ENCODE measurements around the gene PIGR. TPM values are rescaled to one million over a fixed set of nuclear protein-coding genes. Genes with fewer than 3 reads are reported as not detected.

The PIGR gene
- total and polyA plus RNA-seq, 9 donors: 0.04 to 5.3 (median 0.73) TPM; not detected in 1

- H3K27me3 ChIP-seq: no peaks in the 10 kb centered on the region
- no peak overlapping the region for H3K27ac ChIP-seq
- no peaks in the 10 kb centered on the region for H3K9me3 ChIP-seq
- 83 to 84% (median 83%) methylated on average over 7 of the region's 7 CpGs for WGBS, 3 donors
- H3K36me3 ChIP-seq: no peaks in the 10 kb centered on the region
- no peak for TF ChIP-seq EP300 (IDR thresholded peaks at IDR 0.05)
- no peak for TF ChIP-seq CTCF (IDR thresholded peaks at IDR 0.05)
- no peak for TF ChIP-seq POLR2A (IDR thresholded peaks at IDR 0.05)
- no peaks in the 10 kb centered on the region for H3K4me1 ChIP-seq (ENCODE audit: insufficient read depth)
- DNase-seq: no peak
- H3K4me3 ChIP-seq: no peak overlapping the region
- intact Hi-C loops (cut with DNase I): no loop called here
These were observed 32.0 kb upstream of the PIGR start for GRCh38 chr1:206978259-206978658.

- no peak for TF ChIP-seq EP300 (IDR thresholded peaks at IDR 0.05)
- TF ChIP-seq POLR2A (IDR thresholded peaks at IDR 0.05): no peak
- no peak for TF ChIP-seq CTCF (IDR thresholded peaks at IDR 0.05)
- Histone ChIP-seq H3K4me1 (ENCODE audit: insufficient read depth) (no peaks in the 10 kb centered on the region), H3K36me3 (no peaks in the 10 kb centered on the region), H3K9me3 (no peaks in the 10 kb centered on the region), H3K27ac (no peak overlapping the region), H3K4me3 (no peak overlapping the region), H3K27me3 (no peaks in the 10 kb centered on the region)
- intact Hi-C loops (cut with DNase I): no loop called here
- no peak for DNase-seq
- 68 to 78% (median 71%) methylated on average over 1 of the region's 1 CpG for WGBS, 3 donors
These were observed 29.0 kb upstream of the PIGR start for GRCh38 chr1:206975306-206975705.

GRCh38 chr1:206974140-206974539 lies 27.9 kb upstream of the PIGR start:
- TF ChIP-seq CTCF (IDR thresholded peaks at IDR 0.05) (no peak), POLR2A (IDR thresholded peaks at IDR 0.05) (no peak), EP300 (IDR thresholded peaks at IDR 0.05) (no peak)
- no peak for DNase-seq
- Histone ChIP-seq H3K36me3 (no peaks in the 10 kb centered on the region), H3K4me3 (no peak overlapping the region), H3K27ac (no peak overlapping the region), H3K9me3 (no peaks in the 10 kb centered on the region), H3K4me1 (ENCODE audit: insufficient read depth) (no peaks in the 10 kb centered on the region), H3K27me3 (no peaks in the 10 kb centered on the region)
- WGBS, 3 donors: 83 to 89% (median 85%) methylated on average over 3 of the region's 3 CpGs
- intact Hi-C loops (cut with DNase I): no loop called here

GRCh38 chr1:206972728-206973127 lies 26.5 kb upstream of the PIGR start:
- TF ChIP-seq EP300 (IDR thresholded peaks at IDR 0.05): no peak
- TF ChIP-seq CTCF (IDR thresholded peaks at IDR 0.05): no peak
- no peak for TF ChIP-seq POLR2A (IDR thresholded peaks at IDR 0.05)
- Histone ChIP-seq H3K27ac (no peak overlapping the region), H3K9me3 (no peaks in the 10 kb centered on the region), H3K36me3 (no peaks in the 10 kb centered on the region), H3K4me1 (ENCODE audit: insufficient read depth) (no peaks in the 10 kb centered on the region), H3K4me3 (no peak overlapping the region), H3K27me3 (no peaks in the 10 kb centered on the region)
- 55 to 79% (median 66%) methylated on average over 2 of the region's 2 CpGs for WGBS, 3 donors
- DNase-seq: no peak
- intact Hi-C loops (cut with DNase I): no loop called here

Measured in ovary (tissue), 9 donors.